WTC11 (cell line): Measurements from ENCODE around the gene TMEM229B.

Source experiments
- TF ChIP-seq, protein P1 (sequence below): sonication (generic); formaldehyde crosslinking; IDR thresholded peaks from 2 replicates; pipeline ENCODE4 v1.8.1; 2022; ENCODE audit warnings: mild to moderate bottlenecking, missing genetic modification reagents, moderate library complexity, borderline replicate concordance
- TF ChIP-seq, protein P2 (sequence below): fragments of 200-600 bp; IDR thresholded peaks from 2 replicates; pipeline ENCODE4 v1.8.0; 2022; ENCODE audit warnings: antibody characterized with exemption

DNA sequence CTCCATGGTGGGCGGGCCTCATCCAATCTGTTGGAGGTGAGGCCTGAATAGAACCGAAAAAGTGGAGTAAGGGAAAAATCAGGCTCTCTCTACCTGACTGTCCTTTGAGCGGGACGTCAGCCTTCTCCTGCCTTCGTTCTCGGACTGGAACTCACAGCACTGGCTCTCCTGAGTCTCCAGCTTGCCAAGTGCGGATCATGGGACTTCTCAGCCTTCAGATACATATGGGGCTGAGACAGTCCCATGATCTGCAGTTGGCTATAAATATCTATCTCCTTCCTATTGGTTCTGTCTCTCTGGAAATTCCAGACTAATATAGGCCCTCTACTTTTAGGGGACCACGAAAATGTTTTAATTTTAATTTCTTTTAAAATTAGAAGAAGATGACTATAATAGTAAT lies 46.8 kb downstream of the TMEM229B start:
- TF ChIP-seq, protein P1, sequence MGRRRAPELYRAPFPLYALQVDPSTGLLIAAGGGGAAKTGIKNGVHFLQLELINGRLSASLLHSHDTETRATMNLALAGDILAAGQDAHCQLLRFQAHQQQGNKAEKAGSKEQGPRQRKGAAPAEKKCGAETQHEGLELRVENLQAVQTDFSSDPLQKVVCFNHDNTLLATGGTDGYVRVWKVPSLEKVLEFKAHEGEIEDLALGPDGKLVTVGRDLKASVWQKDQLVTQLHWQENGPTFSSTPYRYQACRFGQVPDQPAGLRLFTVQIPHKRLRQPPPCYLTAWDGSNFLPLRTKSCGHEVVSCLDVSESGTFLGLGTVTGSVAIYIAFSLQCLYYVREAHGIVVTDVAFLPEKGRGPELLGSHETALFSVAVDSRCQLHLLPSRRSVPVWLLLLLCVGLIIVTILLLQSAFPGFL (CRISPR knock-in tag), result no peak
- TF ChIP-seq, protein P2, sequence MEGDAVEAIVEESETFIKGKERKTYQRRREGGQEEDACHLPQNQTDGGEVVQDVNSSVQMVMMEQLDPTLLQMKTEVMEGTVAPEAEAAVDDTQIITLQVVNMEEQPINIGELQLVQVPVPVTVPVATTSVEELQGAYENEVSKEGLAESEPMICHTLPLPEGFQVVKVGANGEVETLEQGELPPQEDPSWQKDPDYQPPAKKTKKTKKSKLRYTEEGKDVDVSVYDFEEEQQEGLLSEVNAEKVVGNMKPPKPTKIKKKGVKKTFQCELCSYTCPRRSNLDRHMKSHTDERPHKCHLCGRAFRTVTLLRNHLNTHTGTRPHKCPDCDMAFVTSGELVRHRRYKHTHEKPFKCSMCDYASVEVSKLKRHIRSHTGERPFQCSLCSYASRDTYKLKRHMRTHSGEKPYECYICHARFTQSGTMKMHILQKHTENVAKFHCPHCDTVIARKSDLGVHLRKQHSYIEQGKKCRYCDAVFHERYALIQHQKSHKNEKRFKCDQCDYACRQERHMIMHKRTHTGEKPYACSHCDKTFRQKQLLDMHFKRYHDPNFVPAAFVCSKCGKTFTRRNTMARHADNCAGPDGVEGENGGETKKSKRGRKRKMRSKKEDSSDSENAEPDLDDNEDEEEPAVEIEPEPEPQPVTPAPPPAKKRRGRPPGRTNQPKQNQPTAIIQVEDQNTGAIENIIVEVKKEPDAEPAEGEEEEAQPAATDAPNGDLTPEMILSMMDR, result no peak
